SU-DHL-6 (cell line): ENCODE measurements around the gene PITPNC1.
"Not testable (repeated sequence)": the region's sequence is repeated elsewhere in the genome, so short reads cannot be mapped to it uniquely, and the experiment has no call there.

ENCODE experiments used
- H2AFZ ChIP-seq: fragments of 200-600 bp; sonication (generic); 2 replicates; pipeline ENCODE4 v1.6.1; 2014; ENCODE audit warnings: low read depth, mild to moderate bottlenecking, moderate library complexity, mixed read lengths, antibody characterized with exemption, low read length; ENCODE audit not compliant: severe bottlenecking
- H3F3A ChIP-seq: fragments of 200-600 bp; shearing (Covaris generic); 2 replicates; pipeline ENCODE4 v1.6.0; 2016; ENCODE audit warnings: antibody characterized with exemption, mild to moderate bottlenecking; ENCODE audit not compliant: insufficient read depth
- H3K27ac ChIP-seq: fragments of 200-600 bp; sonication (generic); 2 replicates; pipeline ENCODE4 v1.5.1; 2016; ENCODE audit warnings: low read depth, mild to moderate bottlenecking, low read length, moderate library complexity, mixed read lengths
- H3K27me3 ChIP-seq: fragments of 200-600 bp; sonication (generic), shearing (Covaris generic); 2 replicates; pipeline ENCODE4 v1.6.0; 2014; ENCODE audit warnings: mild to moderate bottlenecking, low read length
- H3K36me3 ChIP-seq: fragments of 200-600 bp; sonication (generic); 2 replicates; pipeline ENCODE4 v1.6.1; 2014; ENCODE audit warnings: mild to moderate bottlenecking, low read length, mixed read lengths
- H3K4me2 ChIP-seq: fragments of 300-600, 200-600 bp; shearing (Covaris generic), sonication (generic); 2 replicates; pipeline ENCODE4 v1.6.0; 2014; ENCODE audit warnings: low read length, low read depth, mild to moderate bottlenecking; ENCODE audit not compliant: poor library complexity, severe bottlenecking
- H3K4me3 ChIP-seq: fragments of 200-600 bp; sonication (generic); 2 replicates; pipeline ENCODE4 v1.5.1; 2014; ENCODE audit warnings: antibody characterized with exemption, low read length, mild to moderate bottlenecking, mixed read lengths; ENCODE audit not compliant: insufficient read depth, poor library complexity, severe bottlenecking
- H3K79me2 ChIP-seq: fragments of 200-600 bp; sonication (generic); 2 replicates; pipeline ENCODE4 v1.6.1; 2014; ENCODE audit warnings: mild to moderate bottlenecking, low read length, moderate library complexity; ENCODE audit not compliant: insufficient read depth
- H3K9ac ChIP-seq: fragments of 200-600 bp; sonication (generic); 2 replicates; pipeline ENCODE4 v1.7.0; 2014; ENCODE audit warnings: mild to moderate bottlenecking, low read length
- H3K9me2 ChIP-seq: fragments of 200-600 bp; sonication (generic); replicated peaks from 2 replicates; pipeline ENCODE4 v1.6.1; 2014; ENCODE audit warnings: low read length; ENCODE audit not compliant: insufficient read depth
- H3K9me3 ChIP-seq: fragments of 200-600 bp; sonication (generic); 2 replicates; pipeline ENCODE4 v1.6.1; 2014; ENCODE audit warnings: low read length, mixed read lengths; ENCODE audit not compliant: insufficient read depth
- H4K20me1 ChIP-seq: fragments of 200-600 bp; sonication (generic); 2 replicates; pipeline ENCODE4 v1.6.1; 2014; ENCODE audit warnings: low read depth, mild to moderate bottlenecking, antibody characterized with exemption, low read length, moderate library complexity, mixed read lengths
- EZH2phosphoT487 ChIP-seq: fragments of 200-600 bp; sonication (generic), shearing (Covaris generic); conservative IDR thresholded peaks from 2 replicates; pipeline ENCODE4 v1.6.1; 2018; ENCODE audit warnings: mild to moderate bottlenecking, antibody characterized with exemption, low read length, moderate library complexity, mixed read lengths
- TF ChIP-seq, protein P1 (sequence below): fragments of 200-600 bp; sonication (generic); IDR thresholded peaks from one replicate; pipeline ENCODE4 v1.5.1; 2017; ENCODE audit warnings: antibody characterized with exemption, mild to moderate bottlenecking, low read length, moderate library complexity; ENCODE audit not compliant: insufficient read depth, poor library complexity, severe bottlenecking

The PITPNC1 gene

DNA sequence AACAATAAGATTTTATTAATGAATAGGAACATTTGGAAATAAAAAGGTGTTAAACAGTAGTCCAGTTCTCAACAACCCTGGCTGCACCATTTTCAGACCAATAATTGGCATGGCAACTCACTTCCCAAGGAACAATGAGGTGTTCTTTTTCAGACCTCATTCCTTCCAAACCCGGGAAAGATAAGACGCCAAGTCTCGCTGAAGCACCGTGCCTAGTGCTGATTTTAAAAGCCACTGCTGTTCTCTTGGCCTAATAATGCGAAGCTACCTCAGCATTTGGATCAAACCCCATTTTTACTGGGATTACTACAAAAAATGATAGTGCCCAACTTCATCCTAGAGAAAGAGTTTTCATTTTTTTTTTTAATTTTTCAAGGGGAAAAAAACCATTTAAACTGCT lies 265.4 kb downstream of the PITPNC1 start:
- no peaks in the 10 kb centered on the region for H3K27me3 ChIP-seq
- no peak overlapping the region for H3K9ac ChIP-seq
- H3K27ac ChIP-seq, result no peak overlapping the region
- H3F3A ChIP-seq, result no peaks in the 10 kb centered on the region
- H4K20me1 ChIP-seq, result no peaks in the 10 kb centered on the region
- no peaks in the 10 kb centered on the region for H3K36me3 ChIP-seq
- no peak overlapping the region for H2AFZ ChIP-seq
- TF ChIP-seq EZH2phosphoT487, result no peak
- TF ChIP-seq, protein P1, sequence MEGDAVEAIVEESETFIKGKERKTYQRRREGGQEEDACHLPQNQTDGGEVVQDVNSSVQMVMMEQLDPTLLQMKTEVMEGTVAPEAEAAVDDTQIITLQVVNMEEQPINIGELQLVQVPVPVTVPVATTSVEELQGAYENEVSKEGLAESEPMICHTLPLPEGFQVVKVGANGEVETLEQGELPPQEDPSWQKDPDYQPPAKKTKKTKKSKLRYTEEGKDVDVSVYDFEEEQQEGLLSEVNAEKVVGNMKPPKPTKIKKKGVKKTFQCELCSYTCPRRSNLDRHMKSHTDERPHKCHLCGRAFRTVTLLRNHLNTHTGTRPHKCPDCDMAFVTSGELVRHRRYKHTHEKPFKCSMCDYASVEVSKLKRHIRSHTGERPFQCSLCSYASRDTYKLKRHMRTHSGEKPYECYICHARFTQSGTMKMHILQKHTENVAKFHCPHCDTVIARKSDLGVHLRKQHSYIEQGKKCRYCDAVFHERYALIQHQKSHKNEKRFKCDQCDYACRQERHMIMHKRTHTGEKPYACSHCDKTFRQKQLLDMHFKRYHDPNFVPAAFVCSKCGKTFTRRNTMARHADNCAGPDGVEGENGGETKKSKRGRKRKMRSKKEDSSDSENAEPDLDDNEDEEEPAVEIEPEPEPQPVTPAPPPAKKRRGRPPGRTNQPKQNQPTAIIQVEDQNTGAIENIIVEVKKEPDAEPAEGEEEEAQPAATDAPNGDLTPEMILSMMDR, result no peak
- no peak overlapping the region for H3K4me3 ChIP-seq
- H3K79me2 ChIP-seq, result no peaks in the 10 kb centered on the region
- no peak overlapping the region for H3K4me2 ChIP-seq
- no peaks in the 10 kb centered on the region for H3K9me2 ChIP-seq
- no peaks in the 10 kb centered on the region for H3K9me3 ChIP-seq

DNA sequence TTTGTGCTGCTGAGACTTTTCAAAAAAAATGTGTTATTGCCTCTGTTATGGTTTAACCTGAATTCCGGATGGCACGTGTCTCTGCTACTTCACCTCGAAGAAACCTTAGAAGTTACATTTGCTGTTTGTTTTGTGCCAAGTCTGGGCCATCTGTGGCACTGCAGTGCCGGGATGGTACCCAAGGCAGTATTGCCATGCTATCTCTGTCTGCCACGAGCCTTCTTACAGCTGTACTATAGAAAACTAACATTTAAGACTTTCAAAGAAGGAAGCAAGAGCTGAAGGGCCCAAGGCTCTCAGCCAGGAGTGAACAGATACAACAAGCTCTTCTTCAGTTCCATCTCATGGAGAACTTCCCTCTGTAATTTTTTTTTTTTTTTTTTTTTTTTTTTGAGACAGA lies 267.0 kb downstream of the PITPNC1 start:
- H4K20me1 ChIP-seq, result no peaks in the 10 kb centered on the region
- no peaks in the 10 kb centered on the region for H3K27me3 ChIP-seq
- H3K4me3 ChIP-seq, result no peak overlapping the region
- no peaks in the 10 kb centered on the region for H3F3A ChIP-seq
- no peak overlapping the region for H3K9ac ChIP-seq
- no peak overlapping the region for H3K27ac ChIP-seq
- H3K79me2 ChIP-seq, result no peaks in the 10 kb centered on the region
- TF ChIP-seq EZH2phosphoT487, result no peak
- TF ChIP-seq, protein P1, result no peak
- no peaks in the 10 kb centered on the region for H3K9me3 ChIP-seq
- H3K36me3 ChIP-seq, result no peaks in the 10 kb centered on the region
- H2AFZ ChIP-seq, result no peak overlapping the region
- H3K4me2 ChIP-seq, result no peak overlapping the region
- no peaks in the 10 kb centered on the region for H3K9me2 ChIP-seq

DNA sequence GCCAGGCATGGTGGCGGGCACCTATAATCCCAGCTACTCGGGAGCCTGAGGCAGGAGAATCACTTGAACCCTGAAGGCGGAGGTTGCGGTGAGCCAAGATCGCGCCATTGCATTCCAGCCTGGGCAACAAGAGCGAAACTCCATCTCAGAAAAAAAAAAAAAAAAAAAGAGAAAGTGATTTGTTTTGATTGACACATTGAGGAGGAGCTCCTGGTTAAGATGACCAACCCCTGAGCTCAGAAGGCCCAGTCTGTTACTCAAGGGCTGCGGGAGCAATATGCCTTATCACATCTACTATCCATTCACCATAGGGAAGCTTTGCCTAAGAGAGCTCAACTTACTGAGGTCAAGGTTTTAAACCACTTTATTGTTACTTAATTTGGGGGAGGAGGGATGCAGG lies 268.1 kb downstream of the PITPNC1 start:
- not testable (repeated sequence) for H3K27me3 ChIP-seq, H3K4me3 ChIP-seq, H4K20me1 ChIP-seq, H3F3A ChIP-seq, H3K9ac ChIP-seq, H3K9me2 ChIP-seq, H3K27ac ChIP-seq, H3K4me2 ChIP-seq, H3K9me3 ChIP-seq, H3K79me2 ChIP-seq, H2AFZ ChIP-seq, H3K36me3 ChIP-seq

DNA sequence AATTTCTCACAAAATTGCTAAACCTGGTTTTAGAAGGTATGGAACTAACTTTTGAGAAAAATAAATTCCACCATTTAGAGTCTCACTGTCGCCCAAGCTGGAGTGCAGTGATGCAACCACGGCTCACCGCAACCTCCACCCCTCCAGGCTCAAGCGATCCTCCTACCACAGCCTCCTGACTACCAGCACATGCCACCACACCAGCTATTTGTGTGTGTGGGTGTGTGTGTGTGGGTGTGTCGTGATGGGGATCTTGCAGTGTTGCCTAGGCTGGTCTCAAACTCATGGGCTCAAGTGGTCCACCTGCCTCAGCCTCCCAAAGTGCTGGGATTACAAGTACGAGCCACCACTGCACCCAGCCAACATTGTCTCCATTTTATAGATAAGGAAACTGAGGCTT lies 269.4 kb downstream of the PITPNC1 start:
- Histone ChIP-seq H3F3A (no peaks in the 10 kb centered on the region), H3K36me3 (no peaks in the 10 kb centered on the region), H3K4me2 (no peak overlapping the region), H3K79me2 (no peaks in the 10 kb centered on the region), H4K20me1 (no peaks in the 10 kb centered on the region), H2AFZ (no peak overlapping the region), H3K9ac (no peak overlapping the region), H3K9me3 (no peaks in the 10 kb centered on the region), H3K9me2 (no peaks in the 10 kb centered on the region), H3K4me3 (no peak overlapping the region), H3K27me3 (no peaks in the 10 kb centered on the region), H3K27ac (no peak overlapping the region)
- TF ChIP-seq, protein P1, result no peak
- no peak for TF ChIP-seq EZH2phosphoT487
